Measurements from ENCODE around the gene PDZRN4. TPM values are rescaled to one million over a fixed set of nuclear protein-coding genes. Genes with fewer than 3 reads are reported as not detected.

PDZRN4 gene
- total and polyA plus RNA-seq, 2 donors (not counting 3 experiments of a cell fraction or from before 2014, with no cell fraction given): not detected

DNA sequence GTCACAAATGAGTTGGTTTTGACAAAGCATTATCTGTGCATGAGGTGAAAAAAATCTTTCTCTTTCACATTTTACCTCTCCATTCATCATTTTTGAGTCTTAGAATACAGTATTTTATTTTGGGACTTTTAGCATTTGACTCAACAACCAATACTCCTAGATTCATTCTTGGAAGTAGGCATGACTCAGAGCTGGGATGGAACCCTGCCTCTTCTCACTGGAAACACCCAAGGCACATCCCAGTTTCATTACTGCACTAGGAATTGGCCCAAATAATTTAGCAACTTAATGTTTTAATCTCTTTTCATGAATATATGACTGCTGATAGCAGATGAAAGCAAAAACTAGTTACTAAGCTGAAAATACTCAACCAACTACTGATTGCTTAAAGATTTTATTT, 3.3 kb upstream of the PDZRN4 start:
- Histone ChIP-seq H3K27me3 (ENCODE audit: control insufficient read depth in 2 of 2, insufficient read depth in 2 of 2, low read length in 2 of 2) (peaks cover 25 to 29% of the 10 kb centered on the region in 2 experiments), H3K79me2 (ENCODE audit: control insufficient read depth, insufficient read depth, low read length) (no peaks in the 10 kb centered on the region), H3K4me1 (ENCODE audit: control insufficient read depth, extremely low read depth, insufficient read depth, low read length) (peaks cover 2% of the 10 kb centered on the region), H3K4me3 (replicated peaks in 1 of 3; ENCODE audit: insufficient read depth in 1 of 3, low read depth in 1 of 3, low read length in 3 of 3) (no peak overlapping the region), H3K27ac (ENCODE audit: insufficient read depth, low read depth, low read length) (no peak overlapping the region), H3K9ac (replicated peaks; ENCODE audit: extremely low read depth, insufficient read depth, low read length) (no peak overlapping the region), H2AFZ (ENCODE audit: low read depth, low read length) (no peak overlapping the region), H3K9me1 (replicated peaks; ENCODE audit: control insufficient read depth, extremely low read depth, insufficient read depth, low read length) (no peaks in the 10 kb centered on the region), H3K9me3 (replicated peaks; ENCODE audit: control insufficient read depth, insufficient read depth, low read length) (no peaks in the 10 kb centered on the region), H3K4me2 (ENCODE audit: insufficient read depth, low read length) (no peak overlapping the region), H3K36me3 (ENCODE audit: control insufficient read depth in 2 of 2, extremely low read depth in 1 of 2, insufficient read depth in 2 of 2, low read length in 2 of 2) (no peaks in the 10 kb centered on the region), H4K20me1 (replicated peaks; ENCODE audit: control insufficient read depth, extremely low read depth, insufficient read depth, low read length) (no peaks in the 10 kb centered on the region)
- no peak for FAIRE-seq
- no TSS peak for BruUV-seq (replicated peaks)
- ChIA-PET POLR2A (no interaction called here), CTCF (interaction anchor here (1.4 kb wide), 1 partner anchor 11 kb away, joined by 4 read pairs; no protein-coding TSS in a partner anchor)
- TF ChIP-seq, protein P1, sequence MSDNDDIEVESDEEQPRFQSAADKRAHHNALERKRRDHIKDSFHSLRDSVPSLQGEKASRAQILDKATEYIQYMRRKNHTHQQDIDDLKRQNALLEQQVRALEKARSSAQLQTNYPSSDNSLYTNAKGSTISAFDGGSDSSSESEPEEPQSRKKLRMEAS (IDR thresholded peaks at IDR 0.05; ENCODE audit: insufficient read depth, insufficient read length): no peak
- TF ChIP-seq MYC (IDR thresholded peaks at IDR 0.05; ENCODE audit: low read depth, low read length): no peak
- TF ChIP-seq GATA2 (IDR thresholded peaks at IDR 0.05; ENCODE audit: insufficient read depth, insufficient read length, low read depth, low read length): no peak
- TF ChIP-seq JUN (IDR thresholded peaks at IDR 0.05; ENCODE audit: borderline replicate concordance, insufficient read depth, insufficient read length, low read depth): no peak
- TF ChIP-seq POLR2AphosphoS5 (IDR thresholded peaks at IDR 0.05; ENCODE audit: insufficient read depth, low read depth, low read length): no peak
- TF ChIP-seq, protein P2, sequence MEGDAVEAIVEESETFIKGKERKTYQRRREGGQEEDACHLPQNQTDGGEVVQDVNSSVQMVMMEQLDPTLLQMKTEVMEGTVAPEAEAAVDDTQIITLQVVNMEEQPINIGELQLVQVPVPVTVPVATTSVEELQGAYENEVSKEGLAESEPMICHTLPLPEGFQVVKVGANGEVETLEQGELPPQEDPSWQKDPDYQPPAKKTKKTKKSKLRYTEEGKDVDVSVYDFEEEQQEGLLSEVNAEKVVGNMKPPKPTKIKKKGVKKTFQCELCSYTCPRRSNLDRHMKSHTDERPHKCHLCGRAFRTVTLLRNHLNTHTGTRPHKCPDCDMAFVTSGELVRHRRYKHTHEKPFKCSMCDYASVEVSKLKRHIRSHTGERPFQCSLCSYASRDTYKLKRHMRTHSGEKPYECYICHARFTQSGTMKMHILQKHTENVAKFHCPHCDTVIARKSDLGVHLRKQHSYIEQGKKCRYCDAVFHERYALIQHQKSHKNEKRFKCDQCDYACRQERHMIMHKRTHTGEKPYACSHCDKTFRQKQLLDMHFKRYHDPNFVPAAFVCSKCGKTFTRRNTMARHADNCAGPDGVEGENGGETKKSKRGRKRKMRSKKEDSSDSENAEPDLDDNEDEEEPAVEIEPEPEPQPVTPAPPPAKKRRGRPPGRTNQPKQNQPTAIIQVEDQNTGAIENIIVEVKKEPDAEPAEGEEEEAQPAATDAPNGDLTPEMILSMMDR (IDR thresholded peaks at IDR 0.05; ENCODE audit: extremely low read depth in 1 of 2, insufficient read depth in 1 of 2, low read depth in 1 of 2, low read length in 2 of 2): no peak
- TF ChIP-seq POLR2A (IDR thresholded peaks at IDR 0.05; ENCODE audit: low read depth, low read length): no peak
- no peak for TF ChIP-seq FOS (IDR thresholded peaks at IDR 0.05; ENCODE audit: borderline replicate concordance, insufficient read depth, low read length)
- TF ChIP-seq EZH2 (IDR thresholded peaks at IDR 0.05; ENCODE audit: borderline replicate concordance, low read depth, low read length, severe bottlenecking): no peak
- DNase-seq (ENCODE audit: low read depth, low spot score): no peak
- intact Hi-C loops (cut with micrococcal nuclease): no loop called here
- dilution Hi-C loops (cut with MboI; ENCODE audit: extremely low pct_ligation_motif_present, low sequenced_read_pairs): no loop called here
